Measurements from ENCODE around the gene CHST8.

- TF ChIP-seq STAT5B (CRISPR knock-in tag; IDR thresholded peaks at IDR 0.05) = no peak
- no peak for TF ChIP-seq SSRP1 (CRISPR knock-in tag; IDR thresholded peaks at IDR 0.05)
- no peak for TF ChIP-seq HOMEZ (CRISPR knock-in tag; IDR thresholded peaks at IDR 0.05; ENCODE audit: low read depth)
- TF ChIP-seq NR2C2 (CRISPR knock-in tag; IDR thresholded peaks at IDR 0.05; ENCODE audit: borderline replicate concordance) = no peak
- TF ChIP-seq, protein P1, sequence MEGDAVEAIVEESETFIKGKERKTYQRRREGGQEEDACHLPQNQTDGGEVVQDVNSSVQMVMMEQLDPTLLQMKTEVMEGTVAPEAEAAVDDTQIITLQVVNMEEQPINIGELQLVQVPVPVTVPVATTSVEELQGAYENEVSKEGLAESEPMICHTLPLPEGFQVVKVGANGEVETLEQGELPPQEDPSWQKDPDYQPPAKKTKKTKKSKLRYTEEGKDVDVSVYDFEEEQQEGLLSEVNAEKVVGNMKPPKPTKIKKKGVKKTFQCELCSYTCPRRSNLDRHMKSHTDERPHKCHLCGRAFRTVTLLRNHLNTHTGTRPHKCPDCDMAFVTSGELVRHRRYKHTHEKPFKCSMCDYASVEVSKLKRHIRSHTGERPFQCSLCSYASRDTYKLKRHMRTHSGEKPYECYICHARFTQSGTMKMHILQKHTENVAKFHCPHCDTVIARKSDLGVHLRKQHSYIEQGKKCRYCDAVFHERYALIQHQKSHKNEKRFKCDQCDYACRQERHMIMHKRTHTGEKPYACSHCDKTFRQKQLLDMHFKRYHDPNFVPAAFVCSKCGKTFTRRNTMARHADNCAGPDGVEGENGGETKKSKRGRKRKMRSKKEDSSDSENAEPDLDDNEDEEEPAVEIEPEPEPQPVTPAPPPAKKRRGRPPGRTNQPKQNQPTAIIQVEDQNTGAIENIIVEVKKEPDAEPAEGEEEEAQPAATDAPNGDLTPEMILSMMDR (CRISPR knock-in tag; IDR thresholded peaks at IDR 0.05) = no peak
- no peak for TF ChIP-seq POGK (CRISPR knock-in tag; conservative IDR thresholded peaks at IDR 0.05)
- TF ChIP-seq, protein P2, sequence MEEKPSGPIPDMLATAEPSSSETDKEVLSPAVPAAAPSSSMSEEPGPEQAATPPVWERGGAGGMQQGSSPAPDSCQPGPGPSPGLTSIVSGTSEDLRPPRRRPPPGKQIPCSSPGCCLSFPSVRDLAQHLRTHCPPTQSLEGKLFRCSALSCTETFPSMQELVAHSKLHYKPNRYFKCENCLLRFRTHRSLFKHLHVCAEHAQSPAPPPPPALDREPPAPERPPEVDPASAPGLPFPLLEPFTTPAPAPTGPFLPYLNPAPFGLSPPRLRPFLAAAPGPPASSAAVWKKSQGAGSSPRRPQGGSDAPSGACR (CRISPR knock-in tag; IDR thresholded peaks at IDR 0.05) = no peak
- no peak for TF ChIP-seq SETDB1 (CRISPR knock-in tag; IDR thresholded peaks at IDR 0.05; ENCODE audit: borderline replicate concordance)
- TF ChIP-seq EZH2 (conservative IDR thresholded peaks at IDR 0.05; ENCODE audit: low read depth, low read length) = no peak
- TF ChIP-seq SKI (IDR thresholded peaks at IDR 0.05; ENCODE audit: partially characterized antibody) = no peak
Measured at GRCh38 chr19:33758541-33759013, 136.8 kb downstream of the CHST8 start.

Measured in HepG2 (cell line).